HG03066 (cell line): ENCODE data around the gene CALCOCO1.
A peak's percentile ranks its signal among the peaks of the same experiment; 100 is the strongest.
"Not testable (repeated sequence)": the region's sequence is repeated elsewhere in the genome, so short reads cannot be mapped to it uniquely, and the experiment has no call there.

ENCODE experiments used
- ATAC-seq: cut with Tn5 transposase; IDR thresholded peaks from one replicate; pipeline ENCODE4 v1.9.1; 2021; ENCODE audit warnings: low read depth; ENCODE audit not compliant: unreplicated experiment

CALCOCO1 gene, protein sequence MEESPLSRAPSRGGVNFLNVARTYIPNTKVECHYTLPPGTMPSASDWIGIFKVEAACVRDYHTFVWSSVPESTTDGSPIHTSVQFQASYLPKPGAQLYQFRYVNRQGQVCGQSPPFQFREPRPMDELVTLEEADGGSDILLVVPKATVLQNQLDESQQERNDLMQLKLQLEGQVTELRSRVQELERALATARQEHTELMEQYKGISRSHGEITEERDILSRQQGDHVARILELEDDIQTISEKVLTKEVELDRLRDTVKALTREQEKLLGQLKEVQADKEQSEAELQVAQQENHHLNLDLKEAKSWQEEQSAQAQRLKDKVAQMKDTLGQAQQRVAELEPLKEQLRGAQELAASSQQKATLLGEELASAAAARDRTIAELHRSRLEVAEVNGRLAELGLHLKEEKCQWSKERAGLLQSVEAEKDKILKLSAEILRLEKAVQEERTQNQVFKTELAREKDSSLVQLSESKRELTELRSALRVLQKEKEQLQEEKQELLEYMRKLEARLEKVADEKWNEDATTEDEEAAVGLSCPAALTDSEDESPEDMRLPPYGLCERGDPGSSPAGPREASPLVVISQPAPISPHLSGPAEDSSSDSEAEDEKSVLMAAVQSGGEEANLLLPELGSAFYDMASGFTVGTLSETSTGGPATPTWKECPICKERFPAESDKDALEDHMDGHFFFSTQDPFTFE

DNA sequence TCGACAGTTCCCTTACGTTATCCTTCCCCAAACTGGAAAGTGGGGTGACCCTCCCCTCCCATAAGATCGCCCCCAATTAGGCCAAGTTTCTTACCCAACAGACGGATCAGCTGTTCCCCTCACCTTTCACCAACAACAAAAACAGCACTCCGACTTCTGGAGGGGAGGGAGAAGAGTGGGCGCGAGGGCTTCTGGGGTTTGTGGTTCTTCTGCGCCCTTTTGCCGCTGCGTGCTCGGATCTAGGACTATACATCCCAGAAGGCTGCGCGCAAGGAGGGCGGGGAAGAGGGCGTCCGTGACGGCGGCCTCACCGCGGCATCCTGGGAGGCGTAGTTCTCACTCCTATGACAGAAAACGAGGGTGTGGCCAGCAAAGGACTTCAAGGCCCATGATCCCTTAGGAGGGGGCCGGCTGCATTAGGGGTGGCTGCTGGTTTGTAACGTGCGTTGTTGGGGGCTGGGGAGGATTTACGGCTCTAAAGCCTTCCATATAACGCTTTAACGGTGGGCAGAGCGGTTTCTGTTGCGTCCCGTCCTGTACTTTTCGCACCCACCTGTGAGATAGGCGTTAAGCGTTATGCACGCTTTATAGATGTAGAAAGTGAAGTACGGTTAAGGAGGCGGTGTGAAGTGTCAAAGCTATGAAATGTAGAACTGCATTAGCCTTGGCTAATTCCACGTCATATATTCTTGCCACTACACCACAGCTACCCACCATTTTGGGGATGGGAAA is at the start of gene CALCOCO1:
TSS of gene CALCOCO1 (minus strand) at position 143 of the 732 bp plus-strand sequence. CDS start 2,210 bp downstream, outside the sequence.
- peak; percentile 98 for ATAC-seq

DNA sequence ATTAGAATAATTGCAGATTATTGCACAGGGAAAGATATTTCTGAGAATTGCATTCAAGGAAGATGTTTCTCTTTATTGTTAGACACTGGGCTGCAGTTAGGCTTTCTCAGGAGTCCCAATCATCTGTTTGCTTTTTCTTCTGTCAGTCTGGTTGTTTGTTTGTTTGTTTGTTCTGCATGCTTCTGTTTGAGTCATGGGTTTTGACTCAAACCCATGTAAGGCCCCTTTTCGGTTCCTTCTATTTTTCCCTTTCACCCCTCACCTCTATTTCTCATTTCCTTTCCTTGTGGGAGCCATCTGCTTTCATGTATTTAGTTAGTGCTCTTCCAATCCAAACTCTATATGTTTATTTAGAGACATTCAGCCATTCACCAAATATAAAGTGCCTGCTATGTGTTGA is 49.6 kb upstream of the CALCOCO1 start:
- ATAC-seq = no peak

DNA sequence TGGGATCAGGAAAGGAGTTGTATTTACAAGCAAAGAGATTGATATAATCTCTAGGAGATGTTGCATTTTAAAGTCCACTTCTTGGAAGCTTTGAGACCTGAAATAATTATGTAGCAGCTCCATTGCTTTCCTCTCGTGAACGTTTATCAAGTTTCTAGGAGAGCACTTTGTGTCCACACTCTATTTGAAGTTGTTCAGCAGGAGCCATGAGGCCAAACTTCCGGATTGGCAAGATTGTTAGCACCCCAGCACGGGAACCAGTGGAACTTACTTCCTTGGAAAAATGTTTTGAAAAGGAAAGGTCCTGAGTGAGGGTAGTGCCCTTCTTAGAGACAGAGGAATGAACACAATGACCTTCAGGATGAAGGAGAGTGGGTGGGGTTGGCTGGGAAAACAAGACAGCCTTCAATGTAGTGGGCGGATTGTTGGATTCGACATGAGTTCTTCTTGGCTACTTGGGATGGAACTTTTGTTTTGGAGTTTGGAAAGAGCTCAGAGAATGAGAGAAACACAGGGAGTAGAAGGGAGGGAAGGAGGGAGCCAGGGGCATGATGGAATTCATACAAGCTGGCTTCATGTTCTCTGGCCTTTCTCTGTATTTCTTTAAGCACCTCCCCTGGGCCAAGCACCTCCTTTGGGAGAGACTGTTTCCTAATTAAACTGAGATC is 48.4 kb upstream of the CALCOCO1 start:
- no peak for ATAC-seq

DNA sequence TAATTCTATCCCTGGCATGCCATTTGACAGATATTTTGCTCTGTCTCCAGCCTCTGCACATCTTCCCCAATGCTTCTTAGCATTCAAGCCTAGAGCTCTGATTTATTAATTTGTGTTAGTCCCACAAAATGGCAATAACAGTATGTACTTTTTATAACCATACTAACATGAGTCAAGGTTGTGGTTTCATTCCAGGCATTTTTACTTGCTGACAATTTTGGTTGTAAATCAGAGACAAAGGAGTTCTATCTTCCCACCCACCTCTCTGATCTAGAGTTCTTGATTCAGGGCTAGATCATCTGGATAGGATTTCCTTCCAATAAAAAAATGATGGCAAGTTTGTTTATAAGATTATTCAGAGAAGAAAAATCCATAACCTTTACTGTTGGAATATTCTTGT is 43.0 kb upstream of the CALCOCO1 start:
- ATAC-seq = no peak

DNA sequence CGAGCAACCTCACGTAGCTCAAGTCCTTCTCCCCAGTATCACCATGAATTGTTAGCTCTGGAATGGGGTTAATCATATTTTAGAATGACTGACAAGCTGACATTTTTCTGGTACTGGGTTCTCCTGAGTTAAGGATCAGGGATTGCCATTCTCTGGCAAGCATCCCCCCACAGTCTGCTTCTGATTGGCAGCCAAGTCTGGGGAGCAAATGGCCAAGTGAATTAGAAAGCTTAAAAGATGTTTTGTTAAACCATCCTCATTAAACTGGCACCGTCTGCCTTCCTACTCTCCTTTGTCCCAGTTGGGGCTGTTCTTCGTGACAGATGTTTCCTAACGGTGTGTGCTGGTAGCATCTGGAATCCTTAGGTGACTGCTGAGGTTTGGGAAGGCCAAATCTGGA is 41.7 kb upstream of the CALCOCO1 start:
- ATAC-seq = no peak

DNA sequence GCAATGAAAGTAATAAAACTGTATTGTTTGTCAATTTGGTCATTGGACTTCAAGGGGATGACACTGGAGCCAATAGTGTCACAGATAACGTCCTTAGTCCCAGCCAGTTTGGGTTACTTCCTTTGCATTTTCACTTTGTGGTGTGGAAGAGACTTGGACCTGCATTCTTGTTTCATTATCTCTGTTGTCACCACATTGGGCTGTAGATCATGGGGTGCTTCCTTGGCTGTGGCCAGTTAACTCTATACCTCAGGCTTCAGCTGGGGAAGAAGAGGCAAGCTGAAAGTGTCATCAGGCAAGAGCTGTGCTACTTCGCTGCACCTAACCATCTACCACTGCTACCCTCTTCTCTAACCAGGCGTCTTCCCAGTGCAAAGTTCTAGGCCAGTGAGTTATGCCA is 39.6 kb upstream of the CALCOCO1 start:
- no peak for ATAC-seq

DNA sequence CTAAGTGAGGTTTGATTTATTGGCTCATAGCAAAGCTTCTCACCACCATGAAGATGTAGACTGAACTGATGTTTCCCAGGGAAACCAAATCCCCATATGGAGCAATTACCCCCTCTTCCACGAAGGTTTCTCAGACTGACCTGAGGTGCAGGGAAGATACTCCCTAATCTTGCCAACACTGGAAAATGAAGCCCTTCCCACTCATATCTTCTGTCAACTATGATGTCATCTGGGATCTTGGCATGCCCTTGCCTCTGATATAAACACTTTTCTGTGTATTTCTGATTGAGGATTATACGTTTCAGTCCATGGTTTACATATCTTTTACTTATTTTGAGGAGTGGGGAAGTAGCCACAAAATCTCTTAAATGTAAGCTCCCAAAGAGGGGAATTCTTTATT is 38.6 kb upstream of the CALCOCO1 start:
- no peak for ATAC-seq

DNA sequence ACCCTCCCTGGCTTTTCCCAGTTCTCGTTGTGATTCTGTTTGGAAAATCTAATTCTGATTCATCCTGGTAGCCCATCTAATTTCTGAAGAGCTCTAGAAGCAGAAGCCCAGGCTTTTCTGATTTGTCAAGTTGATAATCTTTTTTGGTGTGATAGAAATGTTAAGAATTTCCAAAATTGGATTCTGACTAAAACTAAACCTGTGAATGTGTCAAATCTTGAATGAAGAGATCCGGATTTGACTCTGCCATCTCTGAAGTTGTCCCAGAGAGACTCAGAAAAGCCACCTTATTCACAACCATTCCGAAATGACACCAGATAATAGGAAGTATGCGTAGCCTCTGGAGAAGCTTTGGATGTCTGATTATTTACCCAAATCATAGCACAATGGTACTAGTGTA is 37.4 kb upstream of the CALCOCO1 start:
- no peak for ATAC-seq

DNA sequence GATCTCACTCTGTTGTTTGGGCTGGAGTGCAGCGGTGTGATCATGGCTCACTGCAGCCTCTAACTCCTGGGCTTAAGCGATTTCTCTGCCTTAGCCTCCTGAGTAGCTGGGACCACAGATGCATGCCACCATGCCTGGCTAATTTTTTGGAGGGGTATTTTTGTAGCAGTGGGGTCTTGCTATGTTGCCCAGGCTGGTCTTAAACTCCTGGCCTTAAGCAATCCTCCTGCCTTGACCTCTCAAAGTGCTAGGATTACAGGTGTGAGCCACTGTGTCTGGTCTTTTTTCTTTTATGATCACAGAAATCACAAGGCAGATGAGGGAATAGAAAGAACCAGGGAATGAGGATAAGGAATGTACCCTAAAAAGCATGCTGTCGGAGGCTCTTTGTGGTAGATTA is 35.5 kb upstream of the CALCOCO1 start:
- not testable (repeated sequence) for ATAC-seq

DNA sequence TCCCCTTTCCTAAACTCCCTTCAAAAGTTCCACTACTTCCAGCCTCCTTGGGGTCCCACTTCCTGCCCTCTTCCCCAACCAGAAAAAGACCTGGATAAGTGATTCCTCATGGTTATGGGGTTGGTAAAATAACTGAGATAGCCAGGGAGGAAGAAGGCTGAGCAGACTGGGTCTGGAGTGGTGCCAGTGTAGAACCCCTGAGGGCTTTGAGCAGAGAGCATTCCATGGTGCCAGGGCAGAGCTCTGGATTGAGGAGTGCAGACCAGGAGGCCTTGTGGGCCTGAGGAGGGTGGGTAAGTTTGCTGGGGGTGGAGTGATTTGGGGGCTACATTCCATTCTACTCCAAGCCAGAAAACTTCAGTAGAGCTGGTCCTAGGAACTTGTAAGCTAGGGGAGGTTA is 34.1 kb upstream of the CALCOCO1 start:
- no peak for ATAC-seq

DNA sequence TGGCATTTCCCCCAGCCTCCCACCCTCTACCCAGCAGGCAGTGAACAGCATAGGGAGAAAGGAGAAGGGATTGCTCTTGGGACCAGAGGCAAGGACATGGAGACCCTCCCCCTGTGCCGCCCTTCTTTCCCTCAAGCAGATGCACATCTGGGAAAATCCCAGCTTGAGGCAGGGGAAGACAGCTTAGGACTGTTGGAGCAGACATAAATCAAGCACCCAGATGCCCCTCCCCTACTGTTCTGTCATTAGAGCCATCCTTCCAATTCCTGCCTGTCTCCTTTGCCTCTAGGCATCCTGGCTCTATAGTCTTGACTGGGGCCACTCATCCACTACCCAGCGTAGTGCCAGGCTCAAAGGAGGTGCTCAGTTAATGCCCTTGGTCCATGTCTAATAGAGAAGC is 32.0 kb upstream of the CALCOCO1 start:
- ATAC-seq = no peak

DNA sequence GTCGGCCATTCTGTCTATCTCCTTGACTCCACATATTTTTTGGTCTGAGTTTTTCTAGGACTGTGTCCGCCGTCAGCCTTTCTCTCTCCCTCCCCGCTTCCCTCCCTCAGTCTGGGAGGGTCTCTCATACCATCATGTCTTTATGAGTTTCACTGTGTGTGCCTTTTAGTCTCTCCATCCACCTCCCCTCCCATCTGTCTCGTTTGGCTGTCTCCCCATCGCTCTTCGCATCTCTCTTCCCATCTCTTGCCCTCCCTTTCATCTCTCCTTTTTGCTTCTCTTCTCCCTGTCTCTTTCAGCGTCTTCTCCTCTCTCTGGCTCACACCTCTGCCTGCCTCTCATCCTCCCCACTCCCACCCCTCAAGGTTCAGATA is 31.5 kb upstream of the CALCOCO1 start:
- no peak for ATAC-seq

DNA sequence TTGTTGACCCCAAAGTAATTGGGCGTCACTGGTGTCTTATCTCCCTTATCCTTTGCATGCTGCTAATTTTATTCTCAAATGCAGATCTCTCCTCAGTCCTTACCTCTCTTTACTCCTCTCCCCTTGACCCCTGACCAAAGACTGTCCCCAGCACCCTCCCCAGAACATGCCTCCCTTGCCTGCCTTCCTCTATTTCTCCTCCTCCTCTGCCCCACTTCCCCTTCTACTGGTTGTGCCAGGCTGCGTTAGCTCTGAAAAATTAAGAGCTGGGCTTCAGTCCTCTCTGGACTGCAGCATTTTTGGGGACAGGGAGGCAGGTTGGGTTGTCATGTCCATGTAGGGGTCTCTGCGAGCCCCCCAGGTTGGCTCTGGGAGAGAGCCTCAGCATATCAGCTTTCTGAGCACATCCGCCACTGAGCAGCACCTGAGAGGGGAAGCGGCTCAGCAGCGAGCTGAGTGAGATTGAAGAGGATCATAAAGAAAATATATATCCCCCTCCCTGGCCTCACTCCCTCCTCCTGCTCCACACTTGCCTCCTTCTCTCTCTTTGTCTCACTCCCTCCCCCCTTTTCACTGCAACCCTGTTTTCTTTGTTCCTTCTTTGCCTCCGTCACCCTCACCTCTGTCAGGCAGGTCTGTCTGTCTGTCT is 31.0 kb upstream of the CALCOCO1 start:
- no peak for ATAC-seq

DNA sequence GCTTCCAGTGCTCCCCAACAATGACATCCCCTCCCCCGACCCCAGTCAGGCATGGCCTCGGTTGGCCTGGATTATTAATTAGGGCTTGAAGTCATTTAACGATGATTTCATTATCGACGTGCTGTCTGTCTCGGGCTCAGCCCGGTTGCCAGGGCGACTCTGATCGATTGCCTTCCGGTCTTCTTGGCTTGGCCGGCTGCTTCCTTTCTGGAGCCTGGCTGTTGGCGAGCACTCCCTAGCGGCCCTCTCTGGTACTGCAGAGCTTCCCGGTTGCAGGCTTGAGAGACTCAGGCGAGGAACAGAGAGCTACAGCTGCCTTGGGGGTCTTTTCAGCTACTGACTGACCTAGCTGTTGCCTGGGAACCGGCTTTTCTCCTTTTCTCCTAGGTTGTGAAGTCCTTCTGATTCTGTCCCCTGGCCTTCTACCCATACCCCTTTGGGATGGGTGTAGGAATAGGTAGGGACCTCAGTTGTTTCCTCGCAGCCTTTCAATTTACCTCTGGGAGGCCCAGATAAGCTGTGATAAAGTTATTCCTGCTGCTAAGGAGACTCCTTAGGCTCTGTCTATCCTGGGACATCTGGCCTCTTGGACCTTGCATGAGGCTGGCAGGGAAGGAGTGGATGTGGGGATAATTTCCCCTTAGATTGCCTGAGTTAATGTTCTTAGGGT is 30.0 kb upstream of the CALCOCO1 start:
- peak; percentile 46 for ATAC-seq

DNA sequence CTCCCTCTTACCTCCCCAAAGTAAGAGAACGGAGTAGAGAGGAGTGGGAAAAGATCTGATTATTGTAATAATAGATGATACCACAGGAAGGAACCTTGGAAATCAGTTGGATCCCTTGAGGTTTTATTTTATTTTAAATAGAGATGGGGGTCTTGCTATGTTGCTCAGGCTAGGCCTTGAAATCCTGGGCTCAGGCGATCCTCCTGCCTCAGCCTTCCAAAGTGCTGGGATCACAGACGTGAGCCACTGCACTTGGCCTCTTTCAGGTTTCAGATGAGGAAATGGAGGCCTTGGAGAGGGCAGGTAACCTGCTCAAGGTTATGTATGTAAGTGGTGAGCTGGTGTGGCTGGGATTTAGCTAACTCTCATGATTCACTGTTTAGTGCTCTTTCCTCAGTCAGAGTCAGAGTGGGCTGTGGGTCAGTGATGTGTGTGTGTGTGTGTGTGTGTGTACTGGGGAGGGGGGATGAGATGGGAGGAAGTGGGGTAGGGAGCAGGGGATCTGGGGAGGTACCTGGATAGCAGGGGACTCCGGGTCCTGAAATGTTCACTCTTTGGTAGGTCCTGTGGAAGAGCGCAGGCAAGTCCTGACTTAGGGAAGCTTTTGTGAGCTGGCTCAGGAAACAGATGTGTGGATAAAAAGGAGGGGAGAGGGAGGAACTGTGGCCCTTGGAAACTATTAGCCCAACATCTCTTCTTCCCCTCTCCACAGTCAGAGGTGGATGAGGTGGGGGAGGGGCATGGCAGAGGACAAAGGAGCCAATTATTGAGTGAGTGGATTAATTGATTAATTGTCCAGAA is 29.2 kb upstream of the CALCOCO1 start:
- no peak for ATAC-seq

DNA sequence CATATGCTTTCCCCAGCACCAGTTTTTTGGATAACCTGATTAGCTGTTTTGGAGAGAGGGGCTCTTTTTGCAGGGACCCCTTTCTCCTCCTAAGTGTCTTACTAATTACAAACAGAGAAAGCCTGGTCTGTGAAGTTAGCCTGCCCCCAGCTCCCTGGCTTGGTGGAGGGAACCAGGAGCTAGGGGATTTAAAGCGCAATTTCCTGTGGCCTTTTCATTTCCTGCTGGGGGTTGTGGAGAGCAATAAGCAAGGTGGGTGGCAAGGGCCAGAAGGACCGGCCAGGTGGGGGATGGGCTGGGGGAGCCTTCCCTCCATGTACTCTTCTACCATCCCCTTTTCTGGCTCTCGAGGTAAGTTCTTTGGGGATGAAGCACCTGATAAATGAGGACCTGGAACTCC is 28.6 kb upstream of the CALCOCO1 start:
- no peak for ATAC-seq

DNA sequence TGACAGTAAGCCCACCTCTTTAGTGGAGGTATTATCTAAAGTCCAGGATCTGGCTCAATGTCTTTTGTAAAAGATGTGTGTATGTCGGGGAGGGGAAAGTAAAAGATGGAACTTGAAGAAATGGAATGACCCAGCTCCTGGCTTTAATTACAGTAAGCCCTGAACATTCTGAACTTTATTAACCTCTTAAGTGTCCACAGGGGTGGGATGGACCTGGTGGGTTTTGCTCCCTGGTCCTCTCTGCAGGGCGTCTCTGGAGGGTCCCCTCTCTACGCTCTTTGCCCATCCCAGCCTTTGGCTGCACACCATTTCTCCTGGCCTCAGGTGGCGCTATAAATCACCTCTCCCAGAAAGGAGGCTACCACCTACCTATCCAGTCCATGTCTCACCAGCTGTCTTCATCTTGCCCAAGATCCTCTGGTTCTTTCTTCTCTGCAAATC is 28.2 kb upstream of the CALCOCO1 start:
- no peak for ATAC-seq

DNA sequence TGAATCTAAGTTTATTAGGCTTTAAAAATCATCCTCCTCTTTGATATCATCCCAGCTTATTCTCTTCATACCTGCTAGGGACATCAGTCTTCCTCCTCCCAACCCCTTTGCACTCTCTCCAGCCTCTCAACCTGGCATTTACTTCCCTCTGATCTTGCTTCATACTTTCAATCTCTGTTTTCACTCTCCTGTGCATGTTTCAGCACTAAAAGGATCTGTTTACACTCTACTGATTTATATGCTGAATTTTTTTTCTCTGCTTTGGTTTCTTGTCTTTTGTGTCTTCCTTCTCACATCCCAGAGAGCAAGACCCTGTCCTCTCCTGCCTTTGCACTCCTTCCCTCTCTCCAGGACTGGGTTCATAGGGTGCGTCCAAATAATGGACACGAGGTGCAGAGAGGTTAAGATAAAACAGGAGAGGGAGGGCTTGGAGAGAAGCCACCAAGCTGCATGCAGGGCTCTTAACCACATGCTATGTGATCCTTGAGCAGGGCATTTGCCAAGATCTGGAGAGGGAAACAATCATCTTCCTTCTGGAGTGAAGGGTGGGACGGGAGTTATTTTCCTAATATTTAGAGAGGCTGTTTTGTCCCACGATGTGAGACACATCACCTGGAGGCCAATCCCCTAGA is 27.5 kb upstream of the CALCOCO1 start:
- ATAC-seq = no peak

DNA sequence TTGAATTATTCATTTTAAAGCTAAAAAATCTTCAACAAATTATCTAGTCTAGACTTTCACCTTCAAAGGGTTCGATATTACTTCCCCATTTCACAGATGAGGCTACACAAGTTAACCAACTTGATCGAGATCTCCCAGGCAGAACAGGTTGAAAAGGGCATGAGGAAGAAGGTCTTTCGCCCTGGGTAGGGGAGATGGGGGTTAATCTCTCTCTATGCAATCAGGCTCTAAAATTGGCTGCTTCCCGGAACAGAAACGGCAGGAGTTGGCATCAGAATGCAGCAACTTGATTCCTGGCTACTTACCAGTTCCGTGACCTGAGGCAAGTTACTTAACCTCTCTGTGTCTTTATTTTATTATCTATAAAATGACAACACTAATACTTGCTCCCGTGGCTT is 26.9 kb upstream of the CALCOCO1 start:
- ATAC-seq = no peak
